Sciatic nerve (tissue), 2 donors: ENCODE measurements around the gene STK32C. TPM values are rescaled to one million over a fixed set of nuclear protein-coding genes. Genes with fewer than 3 reads are reported as not detected.
A peak's percentile ranks its signal among the peaks of the same experiment; 100 is the strongest.

Experiments used
- ATAC-seq: fragments of 200-7000 bp; cut with Tn5 transposase; one replicate; pipeline ENCODE4 v1.9.1; 2020; ENCODE audit warnings: mild to moderate bottlenecking, moderate library complexity
- DNase-seq: peaks from one replicate; pipeline ENCODE4 v3.0.0-alpha.2; 2020; ENCODE audit warnings: low spot score
- intact Hi-C: fragments of 100-400 bp; cut with DNase I; formaldehyde crosslinking; loops from one replicate; pipeline ENCODE4 v1.14.2; 2022
- total RNA-seq: library from RNA; stranded (reverse); fragmentation: NEBNext Ultra II Directional; extraction: Animal tissue kit (Norgen Biotek cat#: 25700); gene quantifications from one replicate; pipeline ENCODE4 v1.2.1, GENCODE V29; 2021
- donor health status: DM: no; HTN: no; CAD: no.
- donor health status: DM: no; HTN: no; CAD: no.

STK32C gene
- total RNA-seq, 1 donor from 2014 or later: 11.1 TPM

DNA sequence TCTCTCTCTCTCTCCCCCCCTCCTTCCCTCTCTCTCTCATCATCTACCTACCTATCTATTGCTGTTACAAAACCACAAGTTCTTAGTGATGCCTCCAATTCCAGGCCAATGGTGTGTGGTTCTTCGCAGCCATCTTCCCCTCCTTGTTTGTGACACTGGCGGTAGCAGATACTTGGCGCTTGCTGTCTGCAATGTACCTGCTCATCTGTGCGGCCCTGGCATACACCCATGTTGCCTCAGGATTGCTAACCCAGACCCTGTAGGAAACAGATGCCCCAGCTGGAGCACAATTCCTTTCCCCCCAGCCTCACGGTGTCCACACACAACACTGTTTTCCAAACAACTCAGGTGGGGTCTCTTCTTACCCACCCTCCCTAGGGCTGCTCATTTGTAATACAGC lies 134.6 kb downstream of the STK32C start:
- ATAC-seq: no peak
- intact Hi-C loops: no loop called here
- DNase-seq: no peak

DNA sequence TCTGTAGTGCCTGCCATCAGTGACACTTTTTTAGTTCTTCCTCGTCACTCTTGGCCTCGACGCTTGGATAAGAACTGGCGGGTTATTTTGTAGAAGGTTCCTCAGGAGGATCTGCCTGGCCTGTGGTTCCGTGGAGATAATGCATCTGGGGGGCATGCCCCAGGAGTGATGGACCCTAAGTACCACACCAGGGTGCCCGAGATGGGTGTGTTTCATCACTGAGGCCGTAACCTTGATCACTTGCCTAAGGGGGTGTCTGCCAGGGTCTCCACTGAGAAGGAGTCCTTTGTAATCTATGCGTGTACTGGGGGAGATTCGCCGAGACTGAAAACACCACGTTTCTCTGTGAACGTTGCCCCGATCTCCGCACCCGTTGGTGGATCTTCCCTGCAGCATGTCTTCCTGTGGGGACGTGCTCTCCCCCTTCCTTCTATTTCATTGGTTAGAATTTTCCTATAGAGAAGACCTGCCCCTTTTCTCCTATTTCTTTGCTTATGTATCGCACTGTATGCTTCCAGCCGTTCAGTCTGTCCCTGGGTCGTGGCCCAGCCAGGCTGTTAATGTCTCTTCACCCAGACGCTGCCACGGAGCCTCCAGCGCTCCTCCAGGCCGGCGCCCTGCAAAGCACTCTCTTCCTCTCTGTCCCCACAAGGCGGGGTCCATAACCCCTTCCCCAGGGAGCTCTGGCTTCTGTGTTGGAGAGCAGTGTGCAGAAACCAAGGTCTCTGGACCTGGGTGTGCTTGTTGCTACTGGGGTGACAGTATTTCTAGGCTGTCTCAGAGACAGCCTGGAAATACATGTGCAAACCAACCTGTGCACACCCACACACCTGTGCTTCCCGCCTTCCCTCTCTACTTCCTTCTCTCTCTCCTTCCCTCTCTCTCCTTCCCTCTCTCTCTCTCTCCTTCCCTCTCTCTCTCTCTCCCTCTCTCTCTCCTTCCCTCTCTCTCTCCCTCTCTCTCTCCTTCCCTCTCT lies 135.4 kb downstream of the STK32C start:
- ATAC-seq: no peak
- no peak for DNase-seq
- intact Hi-C loops: no loop called here

DNA sequence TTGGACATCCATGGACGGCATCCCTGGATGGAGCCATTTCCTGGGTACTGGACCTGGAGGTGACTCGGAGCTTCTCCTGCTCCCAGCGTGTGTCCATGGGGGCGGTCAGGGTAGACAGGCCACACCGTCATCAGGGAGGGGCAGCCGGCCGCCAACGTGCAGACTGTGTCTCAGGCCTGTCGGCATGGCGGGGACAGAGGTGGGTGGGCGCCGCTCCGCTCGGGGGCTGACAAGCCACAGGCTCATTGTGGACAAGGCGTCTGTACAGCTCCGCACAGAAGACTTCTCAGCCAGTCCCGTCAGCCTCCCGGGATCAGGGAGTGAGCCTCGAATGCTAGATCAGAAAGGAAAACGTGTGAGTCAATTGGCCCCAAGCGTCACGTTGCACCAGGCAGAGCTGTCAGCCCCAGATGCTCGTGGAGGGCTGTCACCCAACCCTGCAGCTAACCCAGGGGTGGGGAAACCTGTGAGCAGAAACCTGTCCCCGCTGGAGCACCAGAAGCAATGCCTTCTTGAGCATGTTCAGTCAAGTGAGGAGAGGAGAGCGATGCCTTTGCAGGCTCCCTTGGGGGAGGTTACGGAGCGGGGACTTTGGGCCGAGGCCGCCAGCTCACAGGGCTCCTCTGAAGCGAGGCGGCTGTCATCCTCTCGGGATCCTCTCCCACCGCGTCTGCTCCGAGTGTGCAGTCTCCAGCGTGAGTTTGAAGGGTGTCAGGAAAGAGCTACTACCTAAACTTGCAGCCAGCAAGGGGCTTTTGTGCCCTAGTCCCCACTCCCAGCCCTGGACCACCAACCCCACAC lies 137.0 kb downstream of the STK32C start:
- ATAC-seq: no peak
- intact Hi-C loops: no loop called here
- DNase-seq: no peak

DNA sequence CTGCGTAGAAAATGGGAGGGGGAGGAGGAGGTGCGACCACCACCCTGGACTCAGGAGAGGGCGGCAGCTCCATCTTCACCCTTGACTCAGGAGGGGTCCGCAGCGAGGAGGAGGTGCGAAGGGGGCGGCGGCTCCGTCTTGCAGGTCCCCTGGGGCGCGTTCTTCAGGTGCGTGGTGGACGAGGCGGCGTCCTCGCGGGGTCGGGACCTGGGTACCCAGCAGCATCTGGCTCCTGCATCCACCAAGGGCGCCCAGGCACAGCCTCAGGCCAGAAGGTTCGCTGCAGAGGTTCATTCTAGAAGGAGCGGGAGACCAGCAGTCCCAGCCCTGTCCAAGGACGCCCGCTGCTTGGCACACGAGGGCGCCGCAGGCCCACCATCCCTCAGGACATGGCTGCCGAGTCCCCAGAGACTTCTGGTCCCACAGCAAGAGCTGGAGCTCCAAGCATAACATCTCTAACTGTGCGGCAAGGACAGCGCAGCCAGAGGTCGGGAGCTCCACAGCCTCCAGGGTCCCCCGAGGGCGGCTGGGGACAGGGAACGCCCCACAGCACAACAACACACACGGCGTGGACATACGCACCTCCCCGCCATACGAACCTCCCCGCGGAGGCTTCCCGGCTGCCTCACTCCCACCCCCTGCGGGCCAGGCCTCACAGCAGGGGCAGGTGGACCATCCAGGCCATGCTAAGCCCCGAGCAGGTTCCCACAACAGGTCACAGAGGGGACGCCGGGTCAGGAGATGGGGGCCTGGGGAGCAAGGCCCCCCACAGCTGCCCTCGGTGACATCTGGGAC lies 137.8 kb downstream of the STK32C start:
- DNase-seq: no peak
- intact Hi-C loops: no loop called here
- ATAC-seq: no peak

GRCh38 chr10:132169031-132169765 lies 138.6 kb downstream of the STK32C start:
- intact Hi-C loops: no loop called here
- ATAC-seq: no peak
- DNase-seq: no peak

- ATAC-seq: no peak
- DNase-seq: no peak
- intact Hi-C loops: no loop called here
Observed at GRCh38 chr10:132168571-132169030, 139.1 kb downstream of the STK32C start.

DNA sequence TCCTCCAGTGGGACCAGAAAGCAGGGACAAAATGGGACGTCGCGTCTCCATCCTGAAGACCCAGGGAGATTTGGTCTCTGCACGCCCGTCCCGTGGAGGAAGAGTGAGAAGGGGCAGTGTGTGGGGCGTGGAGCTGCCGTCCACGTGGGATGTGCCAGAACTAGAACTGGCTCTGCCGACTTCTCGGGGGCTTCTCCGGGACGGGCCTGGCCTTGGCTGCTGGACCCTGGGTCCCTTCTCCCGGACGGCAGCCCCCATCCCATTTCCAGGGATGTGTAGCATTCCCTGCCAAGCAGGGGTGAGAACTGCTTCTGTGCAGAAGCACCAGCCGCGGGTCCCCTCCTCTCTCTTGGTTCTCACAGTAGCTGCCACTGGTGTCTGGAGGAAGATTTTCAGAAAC lies 139.8 kb downstream of the STK32C start:
- intact Hi-C loops: no loop called here
- no peak for DNase-seq
- no peak for ATAC-seq

DNA sequence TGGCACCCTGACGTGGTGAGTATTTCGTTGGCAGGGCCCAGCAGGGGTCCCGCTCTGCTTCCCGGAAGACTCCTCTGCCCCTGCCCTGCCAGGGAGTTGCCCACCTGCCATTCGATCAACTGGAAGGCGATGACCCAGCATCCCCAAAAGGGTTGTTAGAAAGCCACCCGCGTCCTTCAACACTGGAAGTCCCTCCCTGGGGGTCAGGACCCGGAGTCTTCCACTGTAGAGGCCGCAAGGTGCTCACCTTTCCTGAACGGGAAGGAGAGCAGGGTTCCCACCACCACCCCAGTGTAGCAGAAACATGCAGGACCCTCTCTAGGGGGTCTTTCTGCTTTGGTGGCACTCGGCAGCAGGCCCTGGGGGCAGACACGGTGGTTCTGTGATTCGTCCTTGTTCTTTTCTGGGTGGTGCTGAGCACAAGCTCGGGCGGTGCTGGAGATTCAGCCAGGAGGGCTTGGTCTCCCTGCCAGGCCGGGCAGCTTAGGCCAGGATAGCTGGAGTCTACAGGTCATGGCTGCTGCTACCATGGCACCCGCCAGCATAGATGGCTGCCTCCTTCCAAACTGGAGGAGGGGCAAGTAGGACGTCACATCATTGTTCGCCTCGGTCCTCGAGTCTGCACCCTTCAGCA lies 140.6 kb downstream of the STK32C start:
- DNase-seq (no peak), ATAC-seq (no peak)
- intact Hi-C loops: no loop called here

- intact Hi-C loops: no loop called here
- DNase-seq (no peak), ATAC-seq (no peak)
Observed at GRCh38 chr10:132166216-132166950, 141.4 kb downstream of the STK32C start.

DNA sequence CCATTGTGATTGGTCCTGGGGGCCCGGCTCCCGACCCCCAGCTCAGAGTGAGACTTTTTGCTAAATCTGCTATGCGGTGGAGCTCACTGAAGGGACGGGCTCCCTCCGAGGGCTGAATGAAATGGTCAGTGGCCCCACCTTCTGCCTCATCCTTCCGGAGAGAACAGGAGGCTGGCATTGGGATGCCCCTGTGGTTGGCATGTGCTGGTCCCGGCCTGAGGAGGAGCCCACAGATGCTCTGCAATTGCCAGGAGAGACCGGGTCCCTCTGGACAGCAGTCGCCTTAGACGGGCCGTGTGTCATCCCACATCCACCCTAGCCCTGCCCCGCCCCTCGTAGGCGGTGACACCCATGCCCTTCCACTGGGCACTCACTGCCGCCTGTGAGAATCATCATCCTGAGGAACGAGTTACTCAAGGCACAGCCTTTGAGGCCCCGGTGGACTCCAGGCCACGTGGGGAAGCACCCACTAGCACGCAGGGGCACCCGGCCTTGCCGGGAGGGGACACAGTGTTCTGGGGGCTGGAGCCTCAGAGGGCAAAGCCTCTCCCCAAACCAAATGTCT lies 142.3 kb downstream of the STK32C start:
- no peak for DNase-seq
- intact Hi-C loops: no loop called here

DNA sequence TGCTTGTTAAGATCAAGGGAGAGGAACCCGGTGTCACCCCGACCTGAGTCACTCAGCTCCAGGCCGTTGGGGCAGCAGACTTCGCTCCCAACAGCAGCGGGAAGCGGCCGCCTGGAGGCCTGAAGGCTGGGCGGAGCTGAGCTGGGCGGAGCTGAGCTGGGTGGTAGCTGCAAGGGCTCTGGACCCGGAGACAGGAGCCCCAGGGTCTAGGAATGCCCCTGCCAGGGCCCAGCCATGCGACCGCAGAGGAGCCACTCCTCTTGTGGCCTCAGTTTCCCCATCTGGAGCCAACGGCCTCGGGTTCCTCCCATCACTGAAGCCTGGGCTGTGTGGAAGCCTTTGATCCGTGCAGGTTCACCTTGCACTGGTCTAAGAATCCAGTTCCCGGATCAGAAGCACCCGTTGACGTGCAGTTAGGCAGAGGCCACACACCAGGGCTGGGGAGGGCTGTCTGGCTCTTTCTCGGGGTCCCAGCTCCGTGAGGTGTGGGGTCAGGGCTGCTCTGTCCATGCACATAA lies 142.9 kb downstream of the STK32C start:
- DNase-seq: no peak
- intact Hi-C loops: no loop called here
- ATAC-seq: no peak

More for the DNA sequence above, 142.3 kb downstream of the STK32C start:
- ATAC-seq: no peak

- ATAC-seq (no peak), DNase-seq (no peak)
- intact Hi-C loops: no loop called here
Observed at GRCh38 chr10:132163826-132164515, 143.8 kb downstream of the STK32C start.

DNA sequence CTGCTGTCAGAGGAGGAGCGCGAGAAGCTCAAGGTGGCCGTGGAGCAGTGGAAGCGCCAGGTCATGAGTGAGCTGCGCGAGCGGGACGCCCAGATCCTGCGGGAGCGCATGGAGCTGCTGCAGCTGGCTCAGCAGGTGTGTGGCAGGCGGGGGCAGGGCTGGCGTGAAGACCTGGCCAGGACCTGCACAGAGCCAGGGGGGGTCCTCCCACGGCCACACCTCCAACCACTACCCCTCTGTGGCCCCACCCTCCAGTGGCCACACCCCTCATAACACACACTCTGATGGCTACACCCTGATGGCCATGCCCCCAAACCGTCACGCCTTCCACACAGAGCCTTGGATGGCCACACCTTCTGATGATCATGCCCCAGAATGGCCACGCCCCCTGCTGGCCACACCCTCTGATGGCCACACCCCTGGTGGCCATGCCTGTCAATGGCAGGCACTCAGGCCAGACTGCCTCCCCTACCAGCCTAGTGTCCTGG lies 144.4 kb downstream of the STK32C start:
- intact Hi-C loops: no loop called here
- DNase-seq (no peak), ATAC-seq (peak; percentile 34)

GRCh38 chr10:132162590-132163277 lies 145.0 kb downstream of the STK32C start:
- intact Hi-C loops: no loop called here
- no peak for ATAC-seq
- no peak for DNase-seq

DNA sequence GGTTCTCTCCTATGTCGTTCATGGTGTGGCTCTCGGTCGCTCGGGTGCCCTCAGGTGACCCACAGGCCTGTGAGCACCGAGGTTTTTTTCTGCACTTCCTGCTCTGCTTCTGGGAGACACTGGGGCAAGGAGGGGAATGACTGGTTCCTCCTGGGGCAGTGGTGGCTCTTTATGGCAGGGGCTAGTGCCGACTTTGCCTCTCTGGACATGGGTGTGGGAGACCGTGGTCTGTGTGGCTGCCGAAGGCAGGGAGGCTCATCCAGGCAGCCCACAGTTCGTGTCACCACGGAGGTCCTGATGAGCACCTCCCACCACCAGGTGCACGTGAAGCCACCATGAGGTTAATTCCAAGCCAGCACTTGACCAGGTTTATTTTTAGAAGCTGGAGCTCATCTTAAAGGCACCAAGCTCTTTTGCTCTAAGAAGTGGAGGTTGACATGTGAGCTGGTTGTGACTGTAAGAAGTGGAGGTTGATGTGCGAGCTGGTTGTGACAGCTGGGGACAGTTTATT lies 145.7 kb downstream of the STK32C start:
- intact Hi-C loops: no loop called here
- DNase-seq (no peak), ATAC-seq (no peak)
